Mesodermal cell (in vitro differentiated cells): Measurements from ENCODE around the gene LMO7.
"Not testable (repeated sequence)": the region's sequence is repeated elsewhere in the genome, so short reads cannot be mapped to it uniquely, and the experiment has no call there.

Experiments
- H3K27ac ChIP-seq: 2 replicates; pipeline ENCODE4 v1.7.0; 2013; ENCODE audit warnings: mild to moderate bottlenecking, low read depth, low read length, moderate library complexity; ENCODE audit not compliant: severe bottlenecking
- H3K36me3 ChIP-seq: 2 replicates; pipeline ENCODE4 v1.7.1; 2013; ENCODE audit warnings: mild to moderate bottlenecking, low read length, moderate library complexity; ENCODE audit not compliant: control insufficient read depth, insufficient read depth
- H3K4me1 ChIP-seq: one replicate; pipeline ENCODE4 v1.7.1; 2013; ENCODE audit warnings: mild to moderate bottlenecking, low read length; ENCODE audit not compliant: insufficient read depth, control insufficient read depth, poor library complexity, severe bottlenecking
- H3K4me3 ChIP-seq: 2 replicates; pipeline ENCODE4 v1.7.0; 2013; ENCODE audit warnings: low read length, control low read depth, mild to moderate bottlenecking; ENCODE audit not compliant: insufficient read depth, poor library complexity, severe bottlenecking; ENCODE audit errors: extremely low read depth
- H3K9me3 ChIP-seq: 2 replicates; pipeline ENCODE4 v1.7.1; 2013; ENCODE audit warnings: mild to moderate bottlenecking, low read length, moderate library complexity; ENCODE audit not compliant: control insufficient read depth
- WGBS, 2 experiments: methylation state at CpG; one replicate each; pipeline ENCODE4 v1.1.5; 2013; ENCODE audit warnings: missing lambda C conversion rate in 2 of 2; ENCODE audit not compliant: insufficient coverage in 2 of 2; 5-methylcytosine and 5-hydroxymethylcytosine counted together

LMO7 gene

GRCh38 chr13:75715601-75716523, 79.7 kb downstream of the LMO7 start:
- WGBS, 2 experiments: 87 to 100% methylated on average over 3 to 4 of the region's 6 CpGs
- Histone ChIP-seq H3K4me3 (no peak overlapping the region), H3K4me1 (no peaks in the 10 kb centered on the region), H3K9me3 (no peaks in the 10 kb centered on the region), H3K27ac (no peak overlapping the region), H3K36me3 (no peaks in the 10 kb centered on the region)

DNA sequence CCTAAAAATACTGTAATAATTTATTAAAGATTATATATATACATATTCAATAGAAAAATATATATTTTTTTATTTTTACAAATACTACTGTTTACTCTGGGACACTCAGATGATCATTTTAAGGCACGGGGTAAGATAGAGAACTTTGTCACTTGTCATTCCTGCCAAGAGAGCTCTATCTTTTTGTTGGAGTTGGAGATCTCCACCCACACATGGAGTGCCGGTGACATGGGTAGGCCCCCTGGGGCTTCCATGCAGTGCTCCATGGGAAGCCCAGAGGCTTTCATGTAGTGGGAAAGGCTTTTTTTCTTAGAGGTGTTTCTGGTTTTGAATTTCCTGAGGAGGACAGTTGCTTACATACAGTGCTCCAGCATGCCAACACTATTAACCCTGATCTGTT, 81.4 kb downstream of the LMO7 start:
- no CpG with 5 or more reads among the region's 2 CpGs for WGBS, 2 experiments
- H3K9me3 ChIP-seq: no peaks in the 10 kb centered on the region
- H3K36me3 ChIP-seq: no peaks in the 10 kb centered on the region
- no peaks in the 10 kb centered on the region for H3K4me1 ChIP-seq
- no peak overlapping the region for H3K27ac ChIP-seq
- H3K4me3 ChIP-seq: no peak overlapping the region

DNA sequence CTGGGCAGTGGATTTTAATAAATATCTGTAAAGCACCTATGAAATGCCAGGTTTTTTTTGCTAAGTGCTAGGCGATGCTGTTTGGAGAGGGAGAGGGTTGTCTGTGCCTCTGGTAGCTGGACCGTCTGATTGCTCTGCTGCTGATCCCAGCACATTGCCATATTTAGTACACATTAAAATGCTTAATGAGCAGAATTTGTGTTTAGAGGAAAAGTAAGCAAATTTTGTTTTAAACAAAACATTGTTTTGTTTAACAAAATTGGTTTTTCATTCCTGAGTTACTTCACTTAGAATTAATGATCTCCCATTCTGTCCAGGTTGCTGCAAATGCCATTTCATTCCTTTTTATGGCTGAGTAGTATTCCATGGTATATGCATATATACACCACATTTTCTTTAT, 85.2 kb downstream of the LMO7 start:
- H3K4me1 ChIP-seq: no peaks in the 10 kb centered on the region
- WGBS, 2 experiments: no CpG with 5 or more reads among the region's 2 CpGs
- no peaks in the 10 kb centered on the region for H3K36me3 ChIP-seq
- no peaks in the 10 kb centered on the region for H3K9me3 ChIP-seq
- H3K4me3 ChIP-seq: no peak overlapping the region
- H3K27ac ChIP-seq: no peak overlapping the region

GRCh38 chr13:75723901-75724300, 87.8 kb downstream of the LMO7 start:
- Histone ChIP-seq H3K36me3 (no peaks in the 10 kb centered on the region), H3K9me3 (no peaks in the 10 kb centered on the region), H3K4me1 (no peaks in the 10 kb centered on the region), H3K27ac (no peak overlapping the region), H3K4me3 (no peak overlapping the region)

GRCh38 chr13:75724752-75725517, 88.8 kb downstream of the LMO7 start:
- no peak overlapping the region for H3K27ac ChIP-seq
- H3K4me1 ChIP-seq: no peaks in the 10 kb centered on the region
- H3K4me3 ChIP-seq: no peak overlapping the region
- WGBS, 2 experiments: no CpG with 5 or more reads among the region's 3 CpGs
- H3K9me3 ChIP-seq: no peaks in the 10 kb centered on the region
- H3K36me3 ChIP-seq: no peaks in the 10 kb centered on the region

- no peak overlapping the region for H3K27ac ChIP-seq
- no peaks in the 10 kb centered on the region for H3K36me3 ChIP-seq
- no peaks in the 10 kb centered on the region for H3K4me1 ChIP-seq
- H3K4me3 ChIP-seq: no peak overlapping the region
- H3K9me3 ChIP-seq: no peaks in the 10 kb centered on the region
These were observed 89.6 kb downstream of the LMO7 start for GRCh38 chr13:75725736-75726135.

DNA sequence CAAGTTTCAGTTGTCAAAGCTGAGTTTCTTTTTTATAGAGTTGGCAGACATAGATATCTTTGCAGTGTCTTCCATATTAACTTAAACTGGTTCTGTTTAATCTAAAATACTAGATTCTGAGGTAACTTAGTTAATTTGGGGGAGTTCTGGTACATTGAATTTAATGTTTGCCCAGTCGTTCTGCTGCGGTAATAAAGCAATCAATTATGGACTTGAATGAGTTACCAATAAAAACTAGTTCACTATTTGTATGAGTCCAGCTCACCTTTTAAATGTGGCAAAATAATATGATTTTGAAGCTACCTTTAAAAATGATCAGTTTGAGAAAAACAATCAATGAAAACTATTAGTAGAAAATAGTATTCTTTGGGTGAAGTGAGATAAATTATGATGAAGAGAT, 90.2 kb downstream of the LMO7 start:
- Histone ChIP-seq H3K36me3 (no peaks in the 10 kb centered on the region), H3K27ac (no peak overlapping the region), H3K4me1 (no peaks in the 10 kb centered on the region), H3K4me3 (no peak overlapping the region), H3K9me3 (no peaks in the 10 kb centered on the region)
- WGBS, 2 experiments: 94 to 100% methylated on average over 2 of the region's 2 CpGs

- H3K4me3 ChIP-seq, H3K27ac ChIP-seq, H3K36me3 ChIP-seq, H3K4me1 ChIP-seq, H3K9me3 ChIP-seq: not testable (repeated sequence)
- 100% methylated on average over 1 of the region's 11 CpGs; no CpG with 5 or more reads in 1 of the 2 experiments for WGBS, 2 experiments
These were observed 97.0 kb downstream of the LMO7 start for GRCh38 chr13:75733113-75733512.

DNA sequence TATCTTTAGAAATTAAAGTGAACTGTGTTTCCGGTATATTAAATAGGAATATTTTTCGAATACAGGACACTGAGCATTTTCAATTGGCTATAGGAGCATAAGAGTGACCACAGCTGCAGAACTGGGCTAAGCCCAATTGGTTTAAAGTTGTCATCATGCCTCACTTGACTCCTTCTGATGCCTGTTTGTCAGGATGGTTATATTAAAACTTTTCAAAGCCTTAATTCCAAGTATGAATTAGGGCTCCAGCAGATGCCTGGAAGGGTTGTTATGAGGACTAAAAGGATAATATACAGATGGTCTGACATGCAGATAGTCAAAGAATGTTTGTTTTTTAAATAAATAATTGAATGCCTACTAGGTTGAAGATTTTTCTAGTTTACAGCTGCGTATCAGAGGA, 100.0 kb downstream of the LMO7 start:
- 82 to 100% methylated on average over 1 to 2 of the region's 3 CpGs for WGBS, 2 experiments
- no peaks in the 10 kb centered on the region for H3K4me1 ChIP-seq
- no peak overlapping the region for H3K4me3 ChIP-seq
- peaks cover 4% of the 10 kb centered on the region for H3K36me3 ChIP-seq
- H3K27ac ChIP-seq: no peak overlapping the region
- no peaks in the 10 kb centered on the region for H3K9me3 ChIP-seq

GRCh38 chr13:75738841-75739240, 102.7 kb downstream of the LMO7 start:
- no peaks in the 10 kb centered on the region for H3K9me3 ChIP-seq
- 83% methylated on average over 1 of the region's 1 CpG; no CpG with 5 or more reads in 1 of the 2 experiments for WGBS, 2 experiments
- no peak overlapping the region for H3K27ac ChIP-seq

More at GRCh38 chr13:75738841-75739240, 102.7 kb downstream of the LMO7 start:
- Histone ChIP-seq H3K4me3 (no peak overlapping the region), H3K4me1 (no peaks in the 10 kb centered on the region), H3K36me3 (peaks cover 3% of the 10 kb centered on the region)
